Liver (tissue), 9 donors: ENCODE results near the gene NFU1. TPM values are rescaled to one million over a fixed set of nuclear protein-coding genes. Genes with fewer than 3 reads are reported as not detected.

ENCODE experiments used
- DNase-seq: peaks from one replicate; pipeline ENCODE4 v3.0.0-alpha.2; 2017; ENCODE audit warnings: low spot score
- H3K27ac ChIP-seq, 2 donors: one replicate each; pipeline ENCODE4 v1.7.0; 2013; ENCODE audit warnings: inconsistent platforms in 2 of 2, low read length in 2 of 2, control low read depth in 1 of 2, low read depth in 1 of 2, mild to moderate bottlenecking in 1 of 2
- H3K27me3 ChIP-seq, 4 donors: one replicate each; pipeline versions ENCODE4 v1.6.1 to v1.7.0; 2013; ENCODE audit warnings: low read length in 3 of 4, inconsistent platforms in 1 of 4, mild to moderate bottlenecking in 1 of 4, moderate library complexity in 1 of 4; ENCODE audit not compliant: control insufficient read depth in 4 of 4, insufficient read depth in 4 of 4
- H3K36me3 ChIP-seq, 4 donors: one replicate each; pipeline versions ENCODE4 v1.6.1 to v1.7.0; 2013; ENCODE audit warnings: low read length in 3 of 4, mild to moderate bottlenecking in 3 of 4, low read depth in 1 of 4, moderate library complexity in 1 of 4; ENCODE audit not compliant: control insufficient read depth in 4 of 4, insufficient read depth in 3 of 4
- H3K4me1 ChIP-seq, 4 donors: one replicate each; pipeline versions ENCODE4 v1.6.1 to v1.7.0; 2013; ENCODE audit warnings: low read length in 3 of 4, mild to moderate bottlenecking in 3 of 4, moderate library complexity in 1 of 4; ENCODE audit not compliant: control insufficient read depth in 4 of 4, insufficient read depth in 4 of 4
- H3K4me3 ChIP-seq, 3 donors: one replicate each; pipeline versions ENCODE4 v1.6.1 to v1.7.0; 2013; ENCODE audit warnings: low read length in 3 of 3, control low read depth in 1 of 3, low read depth in 1 of 3, mild to moderate bottlenecking in 1 of 3
- H3K9ac ChIP-seq, 2 donors: one replicate each; pipeline ENCODE4 v1.7.0; 2013; ENCODE audit warnings: low read length in 2 of 2, mild to moderate bottlenecking in 2 of 2, moderate library complexity in 2 of 2, control low read depth in 1 of 2, low read depth in 1 of 2
- H3K9me3 ChIP-seq, 4 donors: one replicate each; pipeline versions ENCODE4 v1.6.1 to v1.7.0; 2013; ENCODE audit warnings: low read length in 3 of 4; ENCODE audit not compliant: control insufficient read depth in 4 of 4
- EGR1 ChIP-seq, 2 donors: IDR thresholded peaks; 2 replicates each; pipeline ENCODE4 v1.6.1; 2016 to 2018; ENCODE audit warnings: antibody characterized with exemption in 2 of 2, low read depth in 2 of 2
- FOXA1 ChIP-seq: IDR thresholded peaks from 2 replicates; pipeline ENCODE4 v1.6.1; 2016; ENCODE audit warnings: antibody characterized with exemption
- GABPA ChIP-seq, 2 donors: IDR thresholded peaks in 1 of 2; conservative IDR thresholded peaks in 1 of 2; 2 replicates each; pipeline ENCODE4 v1.6.1; 2016; ENCODE audit warnings: antibody characterized with exemption in 2 of 2, mild to moderate bottlenecking in 1 of 2, moderate library complexity in 1 of 2
- HNF4A ChIP-seq, 2 donors: conservative IDR thresholded peaks; 2 replicates each; pipeline ENCODE4 v1.6.1; 2016; ENCODE audit warnings: antibody characterized with exemption in 2 of 2, mild to moderate bottlenecking in 2 of 2
- RXRA ChIP-seq, 2 donors: IDR thresholded peaks; 2 replicates each; pipeline ENCODE4 v1.6.1; 2017 to 2018; ENCODE audit warnings: antibody characterized with exemption in 2 of 2, mild to moderate bottlenecking in 1 of 2
- TAF1 ChIP-seq: conservative IDR thresholded peaks from 2 replicates; pipeline ENCODE4 v1.6.1; 2016; ENCODE audit warnings: antibody characterized with exemption, mild to moderate bottlenecking
- WGBS: extraction: QIAGEN DNeasy Blood & Tissue Kit; methylation state at CpG from one replicate; pipeline ENCODE4 v1.1.7; 2013; 5-methylcytosine and 5-hydroxymethylcytosine counted together
- polyA plus RNA-seq, 2 donors: library from polyadenylated mRNA; stranded (reverse) in 1 of 2; unstranded in 1 of 2; fragments of 200-250 nt in 1 of 2; fragments of >200 nt in 1 of 2; fragmentation: Nextera tagmentation in 1 of 2; extraction: Ambion mirVana in 1 of 2; gene quantifications; one replicate each; pipeline versions ENCODE4 v1.2.1 to v1.2.3, GENCODE V29; 2013 to 2015
- total RNA-seq, 2 donors: library from RNA; depleted of rRNA; stranded (reverse); fragments of >200 nt; gene quantifications; one replicate each; pipeline ENCODE4 v1.2.3, GENCODE V29; 2014
- TF ChIP-seq, protein P1 (sequence below): fragments of 150-350 bp; IDR thresholded peaks from 2 replicates; pipeline ENCODE4 v1.5.1; 2017; ENCODE audit warnings: improper control_type of control experiment, low read depth, low read length; ENCODE audit not compliant: missing input control
- TF ChIP-seq, protein P2 (sequence below): IDR thresholded peaks from 2 replicates; pipeline ENCODE4 v1.6.1; 2016; ENCODE audit warnings: antibody characterized with exemption
- TF ChIP-seq, protein P3 (sequence below): IDR thresholded peaks from 2 replicates; pipeline ENCODE4 v1.6.1; 2016; ENCODE audit warnings: antibody characterized with exemption
- TF ChIP-seq, protein P4 (sequence below): IDR thresholded peaks from 2 replicates; pipeline ENCODE4 v1.6.1; 2016; ENCODE audit warnings: antibody characterized with exemption
- donor health status: healthy.
- donor health status: healthy.
- donor health status: healthy.
- donor health status: healthy.
- donor health status: healthy.

NFU1 gene
- total and polyA plus RNA-seq, 4 donors: 7.4 to 37.4 (median 16.0) TPM

DNA sequence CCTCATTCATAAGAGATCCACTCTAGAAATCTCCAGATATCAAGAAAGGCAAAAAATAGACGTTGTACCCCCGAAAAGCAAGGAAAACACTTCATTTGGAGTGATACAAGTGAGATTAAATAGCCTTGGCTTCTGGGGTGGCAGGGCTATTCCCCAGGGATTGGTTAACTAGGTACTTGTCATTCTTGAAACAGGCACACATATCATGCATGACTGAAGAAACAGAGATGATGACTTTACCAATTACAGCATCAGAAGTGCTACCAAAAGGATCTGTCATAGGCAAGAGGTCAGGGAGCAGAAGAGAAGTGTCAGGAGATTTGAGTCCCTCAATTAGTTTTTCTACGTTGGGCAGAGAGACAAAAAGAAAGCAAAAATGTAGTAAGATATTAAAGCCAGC lies 45.2 kb upstream of the NFU1 start (continued):
- TF ChIP-seq, protein P1, sequence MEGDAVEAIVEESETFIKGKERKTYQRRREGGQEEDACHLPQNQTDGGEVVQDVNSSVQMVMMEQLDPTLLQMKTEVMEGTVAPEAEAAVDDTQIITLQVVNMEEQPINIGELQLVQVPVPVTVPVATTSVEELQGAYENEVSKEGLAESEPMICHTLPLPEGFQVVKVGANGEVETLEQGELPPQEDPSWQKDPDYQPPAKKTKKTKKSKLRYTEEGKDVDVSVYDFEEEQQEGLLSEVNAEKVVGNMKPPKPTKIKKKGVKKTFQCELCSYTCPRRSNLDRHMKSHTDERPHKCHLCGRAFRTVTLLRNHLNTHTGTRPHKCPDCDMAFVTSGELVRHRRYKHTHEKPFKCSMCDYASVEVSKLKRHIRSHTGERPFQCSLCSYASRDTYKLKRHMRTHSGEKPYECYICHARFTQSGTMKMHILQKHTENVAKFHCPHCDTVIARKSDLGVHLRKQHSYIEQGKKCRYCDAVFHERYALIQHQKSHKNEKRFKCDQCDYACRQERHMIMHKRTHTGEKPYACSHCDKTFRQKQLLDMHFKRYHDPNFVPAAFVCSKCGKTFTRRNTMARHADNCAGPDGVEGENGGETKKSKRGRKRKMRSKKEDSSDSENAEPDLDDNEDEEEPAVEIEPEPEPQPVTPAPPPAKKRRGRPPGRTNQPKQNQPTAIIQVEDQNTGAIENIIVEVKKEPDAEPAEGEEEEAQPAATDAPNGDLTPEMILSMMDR: no peak
- TF ChIP-seq EGR1 (IDR thresholded peaks at IDR 0.05; ENCODE audit: low read depth in 2 of 2): no peak

DNA sequence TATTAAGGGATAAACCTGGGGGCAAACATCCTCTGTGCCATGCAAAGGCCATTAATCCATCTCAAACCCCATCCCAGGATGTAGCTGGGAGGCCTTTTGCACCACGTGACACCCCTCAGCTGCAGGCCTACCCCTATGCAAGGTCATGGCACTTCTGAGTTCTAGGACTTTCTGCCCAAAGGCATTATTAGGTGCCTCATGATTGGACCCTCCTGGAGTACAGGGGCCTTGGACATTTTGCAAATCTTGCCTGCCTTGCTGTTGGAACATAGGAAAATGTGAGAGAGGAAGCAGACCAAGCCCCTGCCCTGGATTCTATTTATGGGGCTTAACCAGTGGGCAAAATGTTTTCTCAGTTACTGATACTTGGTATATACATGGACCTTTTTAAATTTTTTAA lies 44.2 kb upstream of the NFU1 start:
- Histone ChIP-seq H3K9ac (no peak overlapping the region), H3K4me3 (no peak overlapping the region), H3K4me1 (no peaks in the 10 kb centered on the region), H3K27ac (no peak overlapping the region), H3K36me3 (peaks cover 0 to 3% (median under 1%) of the 10 kb centered on the region in 4 donors), H3K9me3 (no peaks in the 10 kb centered on the region), H3K27me3 (no peaks in the 10 kb centered on the region)
- DNase-seq: no peak
- no peak for TF ChIP-seq HNF4A (conservative IDR thresholded peaks at IDR 0.05)
- TF ChIP-seq GABPA (IDR thresholded peaks at IDR 0.05 in 1 of 2, conservative IDR thresholded peaks at IDR 0.05 in 1 of 2): no peak
- TF ChIP-seq, protein P2, sequence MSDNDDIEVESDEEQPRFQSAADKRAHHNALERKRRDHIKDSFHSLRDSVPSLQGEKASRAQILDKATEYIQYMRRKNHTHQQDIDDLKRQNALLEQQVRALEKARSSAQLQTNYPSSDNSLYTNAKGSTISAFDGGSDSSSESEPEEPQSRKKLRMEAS: no peak
- TF ChIP-seq TAF1: no peak
- TF ChIP-seq, protein P3, sequence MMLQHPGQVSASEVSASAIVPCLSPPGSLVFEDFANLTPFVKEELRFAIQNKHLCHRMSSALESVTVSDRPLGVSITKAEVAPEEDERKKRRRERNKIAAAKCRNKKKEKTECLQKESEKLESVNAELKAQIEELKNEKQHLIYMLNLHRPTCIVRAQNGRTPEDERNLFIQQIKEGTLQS: no peak
- TF ChIP-seq, protein P4, sequence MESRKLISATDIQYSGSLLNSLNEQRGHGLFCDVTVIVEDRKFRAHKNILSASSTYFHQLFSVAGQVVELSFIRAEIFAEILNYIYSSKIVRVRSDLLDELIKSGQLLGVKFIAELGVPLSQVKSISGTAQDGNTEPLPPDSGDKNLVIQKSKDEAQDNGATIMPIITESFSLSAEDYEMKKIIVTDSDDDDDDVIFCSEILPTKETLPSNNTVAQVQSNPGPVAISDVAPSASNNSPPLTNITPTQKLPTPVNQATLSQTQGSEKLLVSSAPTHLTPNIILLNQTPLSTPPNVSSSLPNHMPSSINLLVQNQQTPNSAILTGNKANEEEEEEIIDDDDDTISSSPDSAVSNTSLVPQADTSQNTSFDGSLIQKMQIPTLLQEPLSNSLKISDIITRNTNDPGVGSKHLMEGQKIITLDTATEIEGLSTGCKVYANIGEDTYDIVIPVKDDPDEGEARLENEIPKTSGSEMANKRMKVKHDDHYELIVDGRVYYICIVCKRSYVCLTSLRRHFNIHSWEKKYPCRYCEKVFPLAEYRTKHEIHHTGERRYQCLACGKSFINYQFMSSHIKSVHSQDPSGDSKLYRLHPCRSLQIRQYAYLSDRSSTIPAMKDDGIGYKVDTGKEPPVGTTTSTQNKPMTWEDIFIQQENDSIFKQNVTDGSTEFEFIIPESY: no peak
- no peak for TF ChIP-seq RXRA (IDR thresholded peaks at IDR 0.05)
- 94% methylated on average over 1 of the region's 1 CpG for WGBS

DNA sequence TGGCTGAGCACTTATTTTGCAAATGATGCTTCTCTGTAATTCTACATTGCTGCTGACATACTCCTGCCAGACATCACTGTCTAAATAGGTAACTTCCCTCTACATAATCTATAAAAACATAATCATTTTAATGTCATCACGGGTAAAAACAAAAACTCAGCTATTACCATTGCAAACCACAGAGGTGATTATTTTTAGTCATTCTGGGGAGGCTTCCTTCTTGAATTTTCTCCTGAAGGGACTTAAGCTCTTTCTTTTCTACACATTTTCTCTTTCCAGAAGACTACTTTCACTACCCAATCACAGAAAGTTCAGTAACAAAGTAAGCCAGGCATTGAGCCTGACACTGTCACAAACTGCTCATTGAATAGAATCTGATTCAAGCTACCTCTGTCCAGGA lies 40.4 kb upstream of the NFU1 start:
- no peak overlapping the region for H3K27ac ChIP-seq
- no peaks in the 10 kb centered on the region for H3K27me3 ChIP-seq
- no peak for DNase-seq
- TF ChIP-seq, protein P3: no peak
- TF ChIP-seq FOXA1: no peak
- TF ChIP-seq, protein P4: no peak
- H3K4me1 ChIP-seq: no peaks in the 10 kb centered on the region
- H3K9me3 ChIP-seq: no peaks in the 10 kb centered on the region
- peaks cover 0 to 3% (median 2%) of the 10 kb centered on the region in 4 donors for H3K36me3 ChIP-seq
- 78% methylated on average over 1 of the region's 1 CpG for WGBS
- no peak overlapping the region for H3K4me3 ChIP-seq
- no peak overlapping the region for H3K9ac ChIP-seq
